Vagina (tissue), 2 donors: ENCODE measurements around the gene P4HTM. TPM values are rescaled to one million over a fixed set of nuclear protein-coding genes. Genes with fewer than 3 reads are reported as not detected.

Experiments used
- DNase-seq, 2 donors: peaks; one replicate each; pipeline ENCODE4 v3.0.0-alpha.2; 2017; ENCODE audit errors: extremely low spot score in 2 of 2
- H3K27ac ChIP-seq: fragments of 200-600 bp; sonication (generic); one replicate; pipeline ENCODE4 v1.5.1; 2019
- H3K27me3 ChIP-seq: fragments of 200-600 bp; sonication (generic); one replicate; pipeline ENCODE4 v1.5.1; 2019
- H3K36me3 ChIP-seq, 2 donors: fragments of 200-600 bp; sonication (generic); one replicate each; pipeline ENCODE4 v1.5.1; 2017 to 2019
- H3K4me1 ChIP-seq: fragments of 200-600 bp; sonication (generic); one replicate; pipeline ENCODE4 v1.5.1; 2019
- H3K4me3 ChIP-seq, 2 donors: fragments of 200-600 bp; sonication (generic); 1 replicate in 1 of 2; 2 replicates in 1 of 2; pipeline ENCODE4 v1.5.1; 2016 to 2019
- H3K9me3 ChIP-seq: fragments of 200-600 bp; sonication (generic); one replicate; pipeline ENCODE4 v1.5.1; 2019
- POLR2A ChIP-seq, 2 donors: fragments of 450-650 bp; IDR thresholded peaks; one replicate each; pipeline ENCODE4 v1.6.1; 2017; ENCODE audit warnings: antibody characterized with exemption in 2 of 2, mild to moderate bottlenecking in 2 of 2, moderate library complexity in 2 of 2
- POLR2AphosphoS5 ChIP-seq, 2 donors: sonication (generic); formaldehyde crosslinking; IDR thresholded peaks; one replicate each; pipeline ENCODE4 v1.9.0; 2017; ENCODE audit warnings: antibody characterized with exemption in 2 of 2, mild to moderate bottlenecking in 2 of 2, low read depth in 1 of 2; ENCODE audit not compliant: insufficient read depth in 1 of 2
- intact Hi-C: fragments of 100-400 bp; cut with DNase I; formaldehyde crosslinking; loops from one replicate; pipeline ENCODE4 v1.15.1; 2023
- total RNA-seq: library from RNA; depleted of rRNA; stranded (reverse); fragments of >200 nt; gene quantifications from one replicate; pipeline ENCODE4 v1.2.3, GENCODE V29; 2016
- TF ChIP-seq, protein P1 (sequence below), 3 experiments: fragments of 450-650 bp in 2 of 3; fragments of 200-600 bp in 1 of 3; sonication (generic) in 1 of 3; IDR thresholded peaks; one replicate each; pipeline ENCODE4 v1.5.1; 2017 to 2019; ENCODE audit warnings: antibody characterized with exemption in 3 of 3, mild to moderate bottlenecking in 2 of 3, moderate library complexity in 2 of 3

The P4HTM gene, protein sequence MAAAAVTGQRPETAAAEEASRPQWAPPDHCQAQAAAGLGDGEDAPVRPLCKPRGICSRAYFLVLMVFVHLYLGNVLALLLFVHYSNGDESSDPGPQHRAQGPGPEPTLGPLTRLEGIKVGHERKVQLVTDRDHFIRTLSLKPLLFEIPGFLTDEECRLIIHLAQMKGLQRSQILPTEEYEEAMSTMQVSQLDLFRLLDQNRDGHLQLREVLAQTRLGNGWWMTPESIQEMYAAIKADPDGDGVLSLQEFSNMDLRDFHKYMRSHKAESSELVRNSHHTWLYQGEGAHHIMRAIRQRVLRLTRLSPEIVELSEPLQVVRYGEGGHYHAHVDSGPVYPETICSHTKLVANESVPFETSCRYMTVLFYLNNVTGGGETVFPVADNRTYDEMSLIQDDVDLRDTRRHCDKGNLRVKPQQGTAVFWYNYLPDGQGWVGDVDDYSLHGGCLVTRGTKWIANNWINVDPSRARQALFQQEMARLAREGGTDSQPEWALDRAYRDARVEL
- total RNA-seq, result 43.5 TPM

DNA sequence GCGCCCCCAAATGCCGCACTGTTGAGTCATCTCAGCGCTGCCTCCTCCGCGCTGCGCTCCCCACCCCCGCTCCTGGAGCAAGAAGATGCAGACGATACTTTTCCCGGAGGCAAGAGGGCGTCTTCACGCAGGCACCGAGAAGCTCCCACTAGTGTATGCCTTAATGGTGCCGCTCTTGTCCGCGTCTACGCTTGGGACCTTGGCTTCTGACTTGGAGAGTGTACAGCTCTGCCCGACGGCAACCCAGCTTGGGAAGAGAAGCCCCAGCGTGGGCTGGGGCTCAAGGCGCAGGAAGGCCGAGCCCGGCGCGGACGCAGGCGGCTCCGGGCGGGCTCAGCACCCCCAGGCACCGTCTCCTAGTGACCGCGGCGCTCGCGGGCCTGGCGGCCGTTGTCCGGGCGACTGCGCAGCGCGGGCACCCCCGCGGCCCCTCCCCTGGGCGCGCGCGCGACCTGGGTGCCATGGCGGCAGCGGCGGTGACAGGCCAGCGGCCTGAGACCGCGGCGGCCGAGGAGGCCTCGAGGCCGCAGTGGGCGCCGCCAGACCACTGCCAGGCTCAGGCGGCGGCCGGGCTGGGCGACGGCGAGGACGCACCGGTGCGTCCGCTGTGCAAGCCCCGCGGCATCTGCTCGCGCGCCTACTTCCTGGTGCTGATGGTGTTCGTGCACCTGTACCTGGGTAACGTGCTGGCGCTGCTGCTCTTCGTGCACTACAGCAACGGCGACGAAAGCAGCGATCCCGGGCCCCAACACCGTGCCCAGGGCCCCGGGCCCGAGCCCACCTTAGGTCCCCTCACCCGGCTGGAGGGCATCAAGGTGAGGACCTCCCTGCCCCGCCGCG, at the start of gene P4HTM:
TSS of gene P4HTM (plus strand) at position 446 of the 840 bp plus-strand sequence. CDS start at position 462, 16 bp downstream.
- intact Hi-C loops, result no loop called here
- peak within 1 kb of the TSS; percentile 95 for H3K27ac ChIP-seq
- TF ChIP-seq POLR2A (IDR thresholded peaks at IDR 0.05), result peak in 1 of 2 donors; percentile 48
- TF ChIP-seq POLR2AphosphoS5 (IDR thresholded peaks at IDR 0.05; ENCODE audit: insufficient read depth in 1 of 2, low read depth in 1 of 2), result peak; percentile 76 to 92
- TF ChIP-seq, protein P1, sequence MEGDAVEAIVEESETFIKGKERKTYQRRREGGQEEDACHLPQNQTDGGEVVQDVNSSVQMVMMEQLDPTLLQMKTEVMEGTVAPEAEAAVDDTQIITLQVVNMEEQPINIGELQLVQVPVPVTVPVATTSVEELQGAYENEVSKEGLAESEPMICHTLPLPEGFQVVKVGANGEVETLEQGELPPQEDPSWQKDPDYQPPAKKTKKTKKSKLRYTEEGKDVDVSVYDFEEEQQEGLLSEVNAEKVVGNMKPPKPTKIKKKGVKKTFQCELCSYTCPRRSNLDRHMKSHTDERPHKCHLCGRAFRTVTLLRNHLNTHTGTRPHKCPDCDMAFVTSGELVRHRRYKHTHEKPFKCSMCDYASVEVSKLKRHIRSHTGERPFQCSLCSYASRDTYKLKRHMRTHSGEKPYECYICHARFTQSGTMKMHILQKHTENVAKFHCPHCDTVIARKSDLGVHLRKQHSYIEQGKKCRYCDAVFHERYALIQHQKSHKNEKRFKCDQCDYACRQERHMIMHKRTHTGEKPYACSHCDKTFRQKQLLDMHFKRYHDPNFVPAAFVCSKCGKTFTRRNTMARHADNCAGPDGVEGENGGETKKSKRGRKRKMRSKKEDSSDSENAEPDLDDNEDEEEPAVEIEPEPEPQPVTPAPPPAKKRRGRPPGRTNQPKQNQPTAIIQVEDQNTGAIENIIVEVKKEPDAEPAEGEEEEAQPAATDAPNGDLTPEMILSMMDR (IDR thresholded peaks at IDR 0.05), result peak in 1 of 3 experiments; percentile 4

DNA sequence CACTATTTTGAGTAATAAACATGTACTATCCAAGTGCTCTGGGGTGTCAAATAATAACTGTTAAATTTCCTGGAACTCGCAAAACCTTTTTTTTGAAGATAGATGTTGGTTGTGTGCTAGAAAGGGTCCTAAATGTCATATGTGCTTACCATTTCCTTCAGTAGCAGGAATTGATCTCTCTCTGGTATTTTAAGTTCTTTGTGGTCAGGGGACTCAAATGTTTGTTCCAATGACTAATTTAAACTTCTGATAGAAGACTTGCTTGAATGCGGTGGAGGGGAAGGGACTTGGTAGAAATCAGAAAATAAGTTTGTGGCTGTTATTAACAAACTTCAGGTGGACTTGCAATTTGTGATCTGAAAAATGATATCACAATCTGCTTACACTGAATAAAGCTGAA, 44.6 kb upstream of the P4HTM start:
- no peaks in the 10 kb centered on the region for H3K9me3 ChIP-seq
- no peak overlapping the region for H3K27ac ChIP-seq
- H3K4me3 ChIP-seq, result no peak overlapping the region
- no peaks in the 10 kb centered on the region for H3K27me3 ChIP-seq
- TF ChIP-seq, protein P1 (IDR thresholded peaks at IDR 0.05), result no peak
- no peak for TF ChIP-seq POLR2AphosphoS5 (IDR thresholded peaks at IDR 0.05; ENCODE audit: insufficient read depth in 1 of 2, low read depth in 1 of 2)
- TF ChIP-seq POLR2A (IDR thresholded peaks at IDR 0.05), result no peak
- no peak for DNase-seq
- H3K4me1 ChIP-seq, result no peaks in the 10 kb centered on the region
- intact Hi-C loops, result no loop called here
- H3K36me3 ChIP-seq, result no peaks in the 10 kb centered on the region

More for the DNA sequence above, at the start of gene P4HTM:
- Histone ChIP-seq H3K4me3 (peak within 1 kb of the TSS; percentile 64 to 92), H3K36me3 (peaks cover 0 to 1% of the 10 kb centered on the region in 2 donors), H3K27me3 (no peaks in the 10 kb centered on the region), H3K4me1 (peaks cover 33% of the 10 kb centered on the region), H3K9me3 (no peaks in the 10 kb centered on the region)
- DNase-seq, result no peak

DNA sequence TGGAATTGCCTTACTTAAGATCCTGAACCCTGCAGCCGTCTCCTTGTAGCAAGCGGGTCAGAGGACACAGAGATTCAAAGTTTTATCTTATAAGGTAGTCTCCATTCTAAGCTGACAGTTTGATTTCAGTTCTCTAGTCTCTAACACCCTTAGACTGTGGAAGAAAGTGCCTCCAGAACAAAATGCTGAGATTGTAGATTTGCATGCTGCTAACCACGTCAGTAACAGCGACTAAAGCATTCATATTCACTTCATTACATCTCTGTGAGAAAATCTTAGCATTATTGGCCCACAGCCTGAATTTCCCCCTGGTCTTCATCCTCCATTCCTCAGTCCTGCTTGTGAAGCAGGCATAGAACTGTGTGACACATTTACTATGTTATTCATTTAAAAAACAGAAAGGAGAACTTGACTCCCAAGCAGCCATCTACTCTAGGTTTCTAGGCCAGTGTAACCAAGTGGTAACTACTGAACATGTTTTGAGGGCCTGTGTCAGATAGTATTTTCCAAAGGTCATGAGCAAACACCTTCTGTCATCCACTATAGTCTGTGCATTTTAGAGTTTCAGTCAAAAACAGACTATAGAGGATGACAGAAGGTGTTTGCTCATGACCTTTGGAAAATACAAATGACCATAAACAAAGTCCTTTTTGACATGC, 44.0 kb upstream of the P4HTM start:
- H3K27me3 ChIP-seq, result no peaks in the 10 kb centered on the region
- intact Hi-C loops, result no loop called here
- no peaks in the 10 kb centered on the region for H3K4me1 ChIP-seq
- no peaks in the 10 kb centered on the region for H3K36me3 ChIP-seq
- TF ChIP-seq, protein P1 (IDR thresholded peaks at IDR 0.05), result no peak
- TF ChIP-seq POLR2AphosphoS5 (IDR thresholded peaks at IDR 0.05; ENCODE audit: insufficient read depth in 1 of 2, low read depth in 1 of 2), result no peak
- TF ChIP-seq POLR2A (IDR thresholded peaks at IDR 0.05), result no peak
- H3K27ac ChIP-seq, result no peak overlapping the region
- no peak overlapping the region for H3K4me3 ChIP-seq
- no peak for DNase-seq
- no peaks in the 10 kb centered on the region for H3K9me3 ChIP-seq

DNA sequence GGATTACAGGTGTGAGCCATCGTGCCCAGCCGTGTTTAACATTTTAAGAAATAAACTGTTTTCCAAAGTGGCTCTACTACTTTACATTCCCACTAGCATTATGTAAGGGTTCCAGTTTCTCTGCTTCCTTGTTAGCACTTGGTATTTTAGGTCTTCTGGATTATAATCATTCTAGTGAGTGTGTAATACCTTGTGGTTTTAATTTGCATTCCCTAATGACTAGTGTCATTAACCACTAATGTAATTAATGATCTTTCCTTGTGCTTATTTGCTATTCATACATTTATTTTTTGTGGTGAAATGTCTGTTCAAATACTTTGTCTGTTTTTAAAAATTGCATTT, 40.7 kb upstream of the P4HTM start:
- Histone ChIP-seq H3K9me3 (no peaks in the 10 kb centered on the region), H3K4me1 (no peaks in the 10 kb centered on the region), H3K27me3 (no peaks in the 10 kb centered on the region), H3K27ac (no peak overlapping the region), H3K36me3 (no peaks in the 10 kb centered on the region), H3K4me3 (no peak overlapping the region)
- no peak for DNase-seq
- TF ChIP-seq, protein P1 (IDR thresholded peaks at IDR 0.05), result no peak
- TF ChIP-seq POLR2A (IDR thresholded peaks at IDR 0.05), result no peak
- no peak for TF ChIP-seq POLR2AphosphoS5 (IDR thresholded peaks at IDR 0.05; ENCODE audit: insufficient read depth in 1 of 2, low read depth in 1 of 2)
- intact Hi-C loops, result no loop called here
